Neural cell (in vitro differentiated cells): Measurements from ENCODE around the gene ITGBL1. TPM values are rescaled to one million over a fixed set of nuclear protein-coding genes. Genes with fewer than 3 reads are reported as not detected.

Experiments used
- H2AFZ ChIP-seq: fragments of 200-600, 300-800 bp; sonication (generic), shearing (Covaris generic); 2 replicates; pipeline ENCODE4 v1.6.0; 2014; ENCODE audit warnings: low read depth, mild to moderate bottlenecking, antibody characterized with exemption, low read length, moderate library complexity
- H3F3A ChIP-seq: fragments of 200-600 bp; shearing (Covaris generic); 2 replicates; pipeline ENCODE4 v1.6.1; 2016; ENCODE audit warnings: mild to moderate bottlenecking, moderate library complexity, mixed read lengths, antibody characterized with exemption, low read length; ENCODE audit not compliant: insufficient read depth, poor library complexity, severe bottlenecking
- H3K27ac ChIP-seq: fragments of 200-600, 300-800 bp; sonication (generic), shearing (Covaris generic); 2 replicates; pipeline ENCODE4 v1.5.1; 2014; ENCODE audit warnings: mild to moderate bottlenecking, low read length, moderate library complexity
- H3K27me3 ChIP-seq: fragments of 300-800, 200-600 bp; sonication (generic), shearing (Covaris generic); 2 replicates; pipeline ENCODE4 v1.6.0; 2014; ENCODE audit warnings: mild to moderate bottlenecking, low read depth, low read length, moderate library complexity; ENCODE audit not compliant: insufficient read depth
- H3K36me3 ChIP-seq: fragments of 300-800, 200-600 bp; sonication (generic), shearing (Covaris generic); 2 replicates; pipeline ENCODE4 v1.5.1; 2014; ENCODE audit warnings: mild to moderate bottlenecking, antibody characterized with exemption, low read length, moderate library complexity; ENCODE audit not compliant: insufficient read depth
- H3K4me2 ChIP-seq: fragments of 300-800, 200-600 bp; sonication (generic), shearing (Covaris generic); 2 replicates; pipeline ENCODE4 v1.6.0; 2014; ENCODE audit warnings: mild to moderate bottlenecking, low read length
- H3K4me3 ChIP-seq: fragments of 300-800, 200-600 bp; sonication (generic), shearing (Covaris generic); 2 replicates; pipeline ENCODE4 v1.5.1; 2014; ENCODE audit warnings: mild to moderate bottlenecking, low read length, moderate library complexity
- H3K79me2 ChIP-seq: fragments of 200-600 bp; shearing (Covaris generic); replicated peaks from 2 replicates; pipeline ENCODE4 v1.6.0; 2014; ENCODE audit warnings: mild to moderate bottlenecking, low read length, moderate library complexity; ENCODE audit not compliant: insufficient read depth
- H3K9ac ChIP-seq: fragments of 300-800, 200-600 bp; sonication (generic), shearing (Covaris generic); 2 replicates; pipeline ENCODE4 v1.6.1; 2016; ENCODE audit warnings: mild to moderate bottlenecking, low read length, mixed read lengths
- H3K9me2 ChIP-seq: fragments of 200-600 bp; shearing (Covaris generic); 2 replicates; pipeline ENCODE4 v1.6.1; 2016; ENCODE audit warnings: mild to moderate bottlenecking, low read length, mixed read lengths; ENCODE audit not compliant: insufficient read depth
- H3K9me3 ChIP-seq: fragments of 200-600, 300-800 bp; sonication (generic), shearing (Covaris generic); 2 replicates; pipeline ENCODE4 v1.6.1; 2016; ENCODE audit warnings: mild to moderate bottlenecking, mixed run types, low read length, moderate library complexity, mixed read lengths
- H4K20me1 ChIP-seq: fragments of 200-600 bp; shearing (Covaris generic); 2 replicates; pipeline ENCODE4 v1.6.1; 2016; ENCODE audit warnings: mild to moderate bottlenecking, mixed run types; ENCODE audit not compliant: insufficient read depth
- CTCF ChIP-seq: fragments of 450-650 bp; IDR thresholded peaks from 2 replicates; pipeline ENCODE4 v1.5.1; 2014; ENCODE audit warnings: antibody characterized with exemption, mild to moderate bottlenecking, moderate library complexity; ENCODE audit not compliant: poor library complexity, severe bottlenecking
- EP300 ChIP-seq: fragments of 450-650 bp; conservative IDR thresholded peaks from 2 replicates; pipeline ENCODE4 v1.6.1; 2014; ENCODE audit warnings: antibody characterized with exemption, mild to moderate bottlenecking, moderate library complexity; ENCODE audit not compliant: poor library complexity, severe bottlenecking
- EZH2 ChIP-seq: fragments of 200-600, 300-800 bp; shearing (Covaris generic), sonication (generic); IDR thresholded peaks from 2 replicates; pipeline ENCODE4 v1.6.1; 2014; ENCODE audit warnings: antibody characterized with exemption, low read length, borderline replicate concordance, mild to moderate bottlenecking; ENCODE audit not compliant: insufficient read depth, poor library complexity, severe bottlenecking
- MXI1 ChIP-seq: fragments of 450-650 bp; conservative IDR thresholded peaks from 2 replicates; pipeline ENCODE4 v1.6.1; 2014; ENCODE audit warnings: antibody characterized with exemption, mild to moderate bottlenecking; ENCODE audit not compliant: poor library complexity, severe bottlenecking
- POLR2AphosphoS5 ChIP-seq: IDR thresholded peaks from 2 replicates; pipeline ENCODE4 v1.6.1; 2012
- RAD21 ChIP-seq: fragments of 450-650 bp; conservative IDR thresholded peaks from 2 replicates; pipeline ENCODE4 v1.6.1; 2014; ENCODE audit warnings: antibody characterized with exemption, mild to moderate bottlenecking, moderate library complexity
- REST ChIP-seq: IDR thresholded peaks from 2 replicates; pipeline ENCODE4 v1.6.1; 2012; ENCODE audit warnings: borderline replicate concordance
- SMC3 ChIP-seq: fragments of 450-650 bp; conservative IDR thresholded peaks from 2 replicates; pipeline ENCODE4 v1.6.1; 2014; ENCODE audit warnings: antibody characterized with exemption, mild to moderate bottlenecking, moderate library complexity; ENCODE audit not compliant: poor library complexity
- TAF1 ChIP-seq: IDR thresholded peaks from 2 replicates; pipeline ENCODE4 v1.6.1; 2012; ENCODE audit warnings: low read depth
- polyA plus RNA-seq: library from polyadenylated mRNA; depleted of rRNA; stranded (reverse); fragments of >200 nt; gene quantifications from 2 replicates; pipeline ENCODE4 v1.2.3, GENCODE V29; 2014

ITGBL1 gene
- polyA plus RNA-seq, 1 donor from 2014 or later = 0.46 TPM

GRCh38 chr13:101475536-101475935 is 23.1 kb downstream of the ITGBL1 start:
- no peak overlapping the region for H3K27ac ChIP-seq
- no peaks in the 10 kb centered on the region for H3K9me2 ChIP-seq
- no peaks in the 10 kb centered on the region for H3K36me3 ChIP-seq
- no peak overlapping the region for H3K4me2 ChIP-seq
- no peaks in the 10 kb centered on the region for H3K79me2 ChIP-seq
- H3K27me3 ChIP-seq = no peaks in the 10 kb centered on the region
- no peaks in the 10 kb centered on the region for H3K9me3 ChIP-seq
- H3F3A ChIP-seq = no peaks in the 10 kb centered on the region
- H2AFZ ChIP-seq = no peak overlapping the region
- no peak for TF ChIP-seq EP300
- TF ChIP-seq RAD21 = no peak
- TF ChIP-seq REST = no peak
- no peak overlapping the region for H3K9ac ChIP-seq
- no peak overlapping the region for H3K4me3 ChIP-seq
- no peaks in the 10 kb centered on the region for H4K20me1 ChIP-seq

- Histone ChIP-seq H3K9me2 (no peaks in the 10 kb centered on the region), H3K27ac (no peak overlapping the region), H3K27me3 (no peaks in the 10 kb centered on the region), H3K9ac (no peak overlapping the region), H3F3A (no peaks in the 10 kb centered on the region), H3K4me3 (no peak overlapping the region), H2AFZ (no peak overlapping the region), H4K20me1 (no peaks in the 10 kb centered on the region), H3K79me2 (no peaks in the 10 kb centered on the region), H3K9me3 (no peaks in the 10 kb centered on the region), H3K36me3 (no peaks in the 10 kb centered on the region), H3K4me2 (no peak overlapping the region)
- no peak for TF ChIP-seq RAD21
- no peak for TF ChIP-seq EP300
- no peak for TF ChIP-seq TAF1
- no peak for TF ChIP-seq CTCF
- TF ChIP-seq MXI1 = no peak
- TF ChIP-seq SMC3 = no peak
- TF ChIP-seq EZH2 = no peak
- no peak for TF ChIP-seq REST
- no peak for TF ChIP-seq POLR2AphosphoS5
Observed at GRCh38 chr13:101481421-101481820, 28.9 kb downstream of the ITGBL1 start.
